ENCODE results near the gene POLN.
A peak's percentile ranks its signal among the peaks of the same experiment; 100 is the strongest.
"Not testable (repeated sequence)": the region's sequence is repeated elsewhere in the genome, so short reads cannot be mapped to it uniquely, and the experiment has no call there.

Gene POLN

GRCh38 chr4:2042204-2042946 is 199.5 kb downstream of the POLN start:
- Histone ChIP-seq H3K9ac (ENCODE audit: insufficient read length) (peak overlapping the region; percentile 55), H3K36me3 (ENCODE audit: insufficient read depth, low read length) (no peaks in the 10 kb centered on the region), H3K4me3 (peak overlapping the region; percentile 84), H3K27ac (no peak overlapping the region), H3K9me3 (ENCODE audit: low read depth, low read length) (no peaks in the 10 kb centered on the region)
- TF ChIP-seq POLR2AphosphoS5 (IDR thresholded peaks at IDR 0.05; ENCODE audit: borderline replicate concordance, low read depth, low read length), result no peak
- TF ChIP-seq EZH2 (IDR thresholded peaks at IDR 0.05), result no peak
- TF ChIP-seq FOXP2 (optimal IDR thresholded peaks at IDR 0.05; ENCODE audit: control extremely low read depth, extremely low read length, insufficient read depth), result no peak
- no peak for DNase-seq (ENCODE audit: low read depth, low spot score)

- Histone ChIP-seq H3K4me3 (peak overlapping the region; percentile 84), H3K9me3 (ENCODE audit: low read depth, low read length) (no peaks in the 10 kb centered on the region), H3K9ac (ENCODE audit: insufficient read length) (peak overlapping the region; percentile 55), H3K27ac (no peak overlapping the region), H3K36me3 (ENCODE audit: insufficient read depth, low read length) (no peaks in the 10 kb centered on the region)
- TF ChIP-seq FOXP2 (optimal IDR thresholded peaks at IDR 0.05; ENCODE audit: control extremely low read depth, extremely low read length, insufficient read depth) (no peak), POLR2AphosphoS5 (IDR thresholded peaks at IDR 0.05; ENCODE audit: borderline replicate concordance, low read depth, low read length) (peak; percentile 85)
- no peak for DNase-seq (ENCODE audit: low read depth, low spot score)
These were observed 200.4 kb downstream of the POLN start for GRCh38 chr4:2041239-2042130.

- no peaks in the 10 kb centered on the region for H3K9me3 ChIP-seq (ENCODE audit: low read depth, low read length)
- no peak overlapping the region for H3K27ac ChIP-seq
- no peak for TF ChIP-seq FOXP2 (optimal IDR thresholded peaks at IDR 0.05; ENCODE audit: control extremely low read depth, extremely low read length, insufficient read depth)
- no peak for TF ChIP-seq EZH2 (IDR thresholded peaks at IDR 0.05)
- no peak for DNase-seq (ENCODE audit: low read depth, low spot score)
- H3K36me3 ChIP-seq (ENCODE audit: insufficient read depth, low read length), result no peaks in the 10 kb centered on the region
- peak overlapping the region; percentile 84 for H3K4me3 ChIP-seq
- H3K9ac ChIP-seq (ENCODE audit: insufficient read length), result no peak overlapping the region
These were observed 201.3 kb downstream of the POLN start for GRCh38 chr4:2040391-2041238.

GRCh38 chr4:2036866-2037265 is 205.1 kb downstream of the POLN start:
- Histone ChIP-seq H3K4me3 (no peak overlapping the region), H3K27ac (no peak overlapping the region), H3K9ac (ENCODE audit: insufficient read length) (no peak overlapping the region), H3K36me3 (ENCODE audit: insufficient read depth, low read length) (no peaks in the 10 kb centered on the region), H3K9me3 (ENCODE audit: low read depth, low read length) (no peaks in the 10 kb centered on the region)
- DNase-seq (ENCODE audit: low read depth, low spot score), result no peak
- TF ChIP-seq POLR2AphosphoS5 (IDR thresholded peaks at IDR 0.05; ENCODE audit: borderline replicate concordance, low read depth, low read length) (no peak), EZH2 (IDR thresholded peaks at IDR 0.05) (no peak), FOXP2 (optimal IDR thresholded peaks at IDR 0.05; ENCODE audit: control extremely low read depth, extremely low read length, insufficient read depth) (no peak)

GRCh38 chr4:2036327-2036726 is 205.6 kb downstream of the POLN start:
- Histone ChIP-seq H3K4me3 (no peak overlapping the region), H3K36me3 (ENCODE audit: insufficient read depth, low read length) (no peaks in the 10 kb centered on the region), H3K9ac (ENCODE audit: insufficient read length) (no peak overlapping the region), H3K27ac (no peak overlapping the region), H3K9me3 (ENCODE audit: low read depth, low read length) (no peaks in the 10 kb centered on the region)
- DNase-seq (ENCODE audit: low read depth, low spot score), result no peak
- no peak for TF ChIP-seq FOXP2 (optimal IDR thresholded peaks at IDR 0.05; ENCODE audit: control extremely low read depth, extremely low read length, insufficient read depth)
- no peak for TF ChIP-seq POLR2AphosphoS5 (IDR thresholded peaks at IDR 0.05; ENCODE audit: borderline replicate concordance, low read depth, low read length)
- TF ChIP-seq EZH2 (IDR thresholded peaks at IDR 0.05), result no peak

- not testable (repeated sequence) for DNase-seq (ENCODE audit: low read depth, low spot score); H3K9me3 ChIP-seq (ENCODE audit: low read depth, low read length); H3K36me3 ChIP-seq (ENCODE audit: insufficient read depth, low read length); H3K4me3 ChIP-seq; H3K27ac ChIP-seq; H3K9ac ChIP-seq (ENCODE audit: insufficient read length)
These were observed 210.8 kb downstream of the POLN start for GRCh38 chr4:2031161-2031560.

- not testable (repeated sequence) for H3K9ac ChIP-seq (ENCODE audit: insufficient read length); H3K4me3 ChIP-seq; DNase-seq (ENCODE audit: low read depth, low spot score); H3K36me3 ChIP-seq (ENCODE audit: insufficient read depth, low read length); H3K9me3 ChIP-seq (ENCODE audit: low read depth, low read length); H3K27ac ChIP-seq
These were observed 214.8 kb downstream of the POLN start for GRCh38 chr4:2027120-2027519.

- no peak overlapping the region for H3K27ac ChIP-seq
- no peak overlapping the region for H3K4me3 ChIP-seq
- DNase-seq (ENCODE audit: low read depth, low spot score), result no peak
- no peak for TF ChIP-seq POLR2AphosphoS5 (IDR thresholded peaks at IDR 0.05; ENCODE audit: borderline replicate concordance, low read depth, low read length)
- H3K36me3 ChIP-seq (ENCODE audit: insufficient read depth, low read length), result no peaks in the 10 kb centered on the region
- no peak overlapping the region for H3K9ac ChIP-seq (ENCODE audit: insufficient read length)
- H3K9me3 ChIP-seq (ENCODE audit: low read depth, low read length), result no peaks in the 10 kb centered on the region
These were observed 216.1 kb downstream of the POLN start for GRCh38 chr4:2025817-2026216.

Data from SK-N-MC (cell line).